Thyroid gland (tissue), 4 donors: ENCODE measurements around the gene LRCH3. TPM values are rescaled to one million over a fixed set of nuclear protein-coding genes. Genes with fewer than 3 reads are reported as not detected.

Source experiments
- DNase-seq, 2 donors: peaks; one replicate each; pipeline ENCODE4 v3.0.0-alpha.2; 2019
- H3K27ac ChIP-seq, 3 donors: fragments of 200-600 bp; sonication (generic); 1 replicate in 2 of 3; 2 replicates in 1 of 3; pipeline ENCODE4 v1.5.1; 2016 to 2019; ENCODE audit warnings: mild to moderate bottlenecking in 1 of 3, moderate library complexity in 1 of 3
- H3K27me3 ChIP-seq: fragments of 200-600 bp; sonication (generic); one replicate; pipeline ENCODE4 v1.5.1; 2019
- H3K36me3 ChIP-seq, 2 donors: fragments of 200-600 bp; sonication (generic); one replicate each; pipeline ENCODE4 v1.5.1; 2016 to 2019
- H3K4me1 ChIP-seq, 2 donors: fragments of 200-600 bp; sonication (generic); one replicate each; pipeline ENCODE4 v1.5.1; 2017 to 2019
- H3K4me3 ChIP-seq, 3 donors: fragments of 200-600 bp; sonication (generic); replicated peaks in 1 of 3; 1 replicate in 2 of 3; 2 replicates in 1 of 3; pipeline ENCODE4 v1.5.1; 2016; ENCODE audit warnings: mild to moderate bottlenecking in 1 of 3
- H3K9me3 ChIP-seq: fragments of 200-600 bp; sonication (generic); one replicate; pipeline ENCODE4 v1.5.1; 2017
- POLR2A ChIP-seq, 2 donors: fragments of 450-650 bp; IDR thresholded peaks; one replicate each; pipeline ENCODE4 v1.6.1; 2017; ENCODE audit warnings: antibody characterized with exemption in 2 of 2, mild to moderate bottlenecking in 2 of 2, moderate library complexity in 1 of 2
- WGBS, 2 donors: methylation state at CpG; one replicate each; pipeline ENCODE4 v1.1.5; 2017; 5-methylcytosine and 5-hydroxymethylcytosine counted together
- intact Hi-C: fragments of 100-400 bp; cut with DNase I; formaldehyde crosslinking; loops from one replicate; pipeline ENCODE4 v1.15.1; 2023
- total RNA-seq, 4 donors: library from RNA; depleted of rRNA; stranded (reverse); fragments of >200 nt; gene quantifications; one replicate each; pipeline ENCODE4 v1.2.3, GENCODE V29; 2016
- TF ChIP-seq, protein P1 (sequence below), 6 experiments: fragments of 200-600 bp in 3 of 6; fragments of 450-650 bp in 3 of 6; sonication (generic) in 3 of 6; IDR thresholded peaks; one replicate each; pipeline ENCODE4 v1.5.1; 2016 to 2019; ENCODE audit warnings: antibody characterized with exemption in 6 of 6, mild to moderate bottlenecking in 2 of 6, inconsistent platforms in 1 of 6, moderate library complexity in 1 of 6

LRCH3 gene
- total RNA-seq, 4 donors from 2014 or later = 36.7 to 68.3 (median 54.9) TPM

DNA sequence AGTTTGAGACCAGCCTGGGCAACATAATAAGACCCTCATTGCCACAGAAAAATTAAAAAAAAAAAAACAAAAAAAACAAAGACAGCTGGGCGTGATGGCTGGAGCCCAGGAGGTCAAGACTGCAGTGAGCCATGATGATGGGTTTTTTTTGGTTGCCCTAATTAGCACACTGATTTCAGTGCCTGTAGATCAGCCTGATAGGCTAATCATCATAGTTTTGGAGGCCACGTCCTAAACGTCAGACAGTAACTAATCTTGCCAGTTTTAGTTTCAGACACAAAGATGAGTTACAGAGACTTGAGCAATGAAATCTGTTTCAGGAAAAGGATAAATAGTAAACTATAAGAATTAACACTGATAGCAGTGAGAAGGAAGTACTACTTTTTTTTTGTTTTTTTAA is 55.4 kb downstream of the LRCH3 start:
- Histone ChIP-seq H3K36me3 (peaks cover 35 to 54% of the 10 kb centered on the region in 2 donors), H3K27me3 (no peaks in the 10 kb centered on the region), H3K4me3 (no peak overlapping the region), H3K9me3 (no peaks in the 10 kb centered on the region), H3K27ac (no peak overlapping the region), H3K4me1 (no peaks in the 10 kb centered on the region)
- WGBS, 2 donors = 88 to 96% methylated on average over 3 of the region's 3 CpGs
- intact Hi-C loops = no loop called here
- no peak for DNase-seq
- no peak for TF ChIP-seq POLR2A (IDR thresholded peaks at IDR 0.05)
- TF ChIP-seq, protein P1, sequence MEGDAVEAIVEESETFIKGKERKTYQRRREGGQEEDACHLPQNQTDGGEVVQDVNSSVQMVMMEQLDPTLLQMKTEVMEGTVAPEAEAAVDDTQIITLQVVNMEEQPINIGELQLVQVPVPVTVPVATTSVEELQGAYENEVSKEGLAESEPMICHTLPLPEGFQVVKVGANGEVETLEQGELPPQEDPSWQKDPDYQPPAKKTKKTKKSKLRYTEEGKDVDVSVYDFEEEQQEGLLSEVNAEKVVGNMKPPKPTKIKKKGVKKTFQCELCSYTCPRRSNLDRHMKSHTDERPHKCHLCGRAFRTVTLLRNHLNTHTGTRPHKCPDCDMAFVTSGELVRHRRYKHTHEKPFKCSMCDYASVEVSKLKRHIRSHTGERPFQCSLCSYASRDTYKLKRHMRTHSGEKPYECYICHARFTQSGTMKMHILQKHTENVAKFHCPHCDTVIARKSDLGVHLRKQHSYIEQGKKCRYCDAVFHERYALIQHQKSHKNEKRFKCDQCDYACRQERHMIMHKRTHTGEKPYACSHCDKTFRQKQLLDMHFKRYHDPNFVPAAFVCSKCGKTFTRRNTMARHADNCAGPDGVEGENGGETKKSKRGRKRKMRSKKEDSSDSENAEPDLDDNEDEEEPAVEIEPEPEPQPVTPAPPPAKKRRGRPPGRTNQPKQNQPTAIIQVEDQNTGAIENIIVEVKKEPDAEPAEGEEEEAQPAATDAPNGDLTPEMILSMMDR (IDR thresholded peaks at IDR 0.05) = no peak

DNA sequence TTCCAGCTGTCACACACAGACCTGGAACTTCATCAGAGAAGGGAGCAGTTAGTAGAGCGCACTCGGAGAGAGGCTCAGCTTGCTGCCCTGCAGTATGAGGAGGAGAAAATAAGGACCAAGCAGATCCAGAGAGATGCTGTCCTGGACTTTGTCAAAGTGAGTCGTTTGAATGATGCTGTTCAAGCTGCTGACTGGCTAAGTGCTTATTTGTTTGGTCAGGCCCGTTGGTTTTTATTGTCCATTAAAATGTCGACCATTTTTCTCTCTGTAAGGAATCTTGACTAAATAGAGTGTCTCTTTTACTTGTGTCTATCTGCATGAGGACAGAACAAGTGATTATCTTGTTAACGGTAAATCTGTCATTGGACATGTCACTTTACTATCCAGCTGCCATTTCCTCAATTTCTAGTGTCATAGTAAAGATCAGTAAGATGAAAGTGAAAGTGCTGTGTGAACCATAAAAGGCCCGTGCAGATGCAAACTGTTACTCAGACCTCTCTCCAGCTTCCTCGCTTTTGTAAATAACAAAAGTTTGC is 56.9 kb downstream of the LRCH3 start:
- Histone ChIP-seq H3K4me3 (no peak overlapping the region), H3K9me3 (no peaks in the 10 kb centered on the region), H3K27me3 (no peaks in the 10 kb centered on the region), H3K36me3 (peaks cover 28 to 53% of the 10 kb centered on the region in 2 donors), H3K27ac (no peak overlapping the region), H3K4me1 (no peaks in the 10 kb centered on the region)
- no peak for DNase-seq
- WGBS, 2 donors = 70 to 85% methylated on average over 8 of the region's 8 CpGs
- intact Hi-C loops = no loop called here
- TF ChIP-seq POLR2A (IDR thresholded peaks at IDR 0.05) = no peak
- TF ChIP-seq, protein P1 (IDR thresholded peaks at IDR 0.05) = no peak

DNA sequence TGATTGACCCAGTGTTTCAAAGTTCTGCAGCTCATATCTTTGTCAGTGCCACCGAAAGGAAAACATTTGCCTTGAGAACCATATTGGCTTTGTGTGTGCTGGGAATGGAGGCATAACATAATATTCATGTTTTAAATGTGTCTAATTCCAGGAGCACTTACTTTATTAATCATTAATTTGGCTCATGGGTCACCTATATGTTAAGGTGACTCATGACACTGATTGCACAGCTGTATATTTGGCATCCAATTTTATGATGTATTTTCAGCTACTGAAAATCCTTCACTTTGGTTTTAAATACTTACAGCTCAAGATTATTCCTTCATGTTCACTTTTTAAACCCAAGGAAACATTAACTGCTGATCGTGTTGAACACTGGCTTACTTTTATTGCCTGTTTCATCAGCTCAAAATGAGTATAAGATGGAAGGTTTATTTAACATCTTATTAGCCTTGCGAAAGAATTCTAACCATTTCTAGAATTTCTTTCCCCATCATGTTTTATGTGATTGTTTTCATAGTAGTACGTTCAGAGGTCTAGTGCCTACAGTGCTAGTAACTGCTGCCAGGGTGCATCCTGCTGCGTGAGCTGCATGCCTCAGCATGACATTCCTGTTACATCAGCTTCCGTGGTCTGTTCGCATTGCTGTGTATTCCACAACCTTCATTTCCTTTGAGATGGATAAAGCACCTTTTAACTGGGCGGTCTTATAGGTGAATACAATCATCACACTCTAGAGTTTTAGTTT is 63.7 kb downstream of the LRCH3 start:
- 88 to 93% methylated on average over 8 of the region's 8 CpGs for WGBS, 2 donors
- intact Hi-C loops = no loop called here
- H3K27me3 ChIP-seq = no peaks in the 10 kb centered on the region
- H3K27ac ChIP-seq = no peak overlapping the region
- no peaks in the 10 kb centered on the region for H3K4me1 ChIP-seq
- H3K4me3 ChIP-seq = no peak overlapping the region
- H3K36me3 ChIP-seq = peaks cover 25 to 45% of the 10 kb centered on the region in 2 donors
- no peak for DNase-seq
- TF ChIP-seq, protein P1 (IDR thresholded peaks at IDR 0.05) = no peak
- TF ChIP-seq POLR2A (IDR thresholded peaks at IDR 0.05) = no peak
- H3K9me3 ChIP-seq = no peaks in the 10 kb centered on the region

DNA sequence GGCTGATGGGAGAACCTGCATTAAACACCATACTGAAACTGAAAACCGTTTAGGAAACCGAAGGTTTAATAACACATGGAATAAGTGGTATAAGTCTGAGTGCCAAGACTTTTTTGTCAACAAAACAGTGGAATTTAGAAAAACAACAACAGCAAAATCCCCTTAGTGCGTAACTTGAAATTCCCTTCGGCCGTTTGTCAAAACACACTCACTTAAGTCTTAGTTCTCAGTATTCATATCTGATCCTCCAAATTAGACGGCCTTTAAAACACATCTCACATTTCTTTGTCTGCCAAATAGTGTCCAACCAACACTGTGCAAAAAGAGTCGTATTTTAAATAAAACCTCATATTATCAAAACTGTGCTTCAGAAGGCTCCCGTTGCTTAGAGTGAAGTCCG is 64.5 kb downstream of the LRCH3 start:
- no peaks in the 10 kb centered on the region for H3K27me3 ChIP-seq
- H3K9me3 ChIP-seq = no peaks in the 10 kb centered on the region
- DNase-seq = no peak
- intact Hi-C loops = no loop called here
- WGBS, 2 donors = 92 to 94% methylated on average over 9 of the region's 9 CpGs
- H3K27ac ChIP-seq = no peak overlapping the region
- peaks cover 22 to 43% of the 10 kb centered on the region in 2 donors for H3K36me3 ChIP-seq
- H3K4me1 ChIP-seq = no peaks in the 10 kb centered on the region
- no peak overlapping the region for H3K4me3 ChIP-seq
- TF ChIP-seq POLR2A (IDR thresholded peaks at IDR 0.05) = no peak
- TF ChIP-seq, protein P1 (IDR thresholded peaks at IDR 0.05) = no peak

DNA sequence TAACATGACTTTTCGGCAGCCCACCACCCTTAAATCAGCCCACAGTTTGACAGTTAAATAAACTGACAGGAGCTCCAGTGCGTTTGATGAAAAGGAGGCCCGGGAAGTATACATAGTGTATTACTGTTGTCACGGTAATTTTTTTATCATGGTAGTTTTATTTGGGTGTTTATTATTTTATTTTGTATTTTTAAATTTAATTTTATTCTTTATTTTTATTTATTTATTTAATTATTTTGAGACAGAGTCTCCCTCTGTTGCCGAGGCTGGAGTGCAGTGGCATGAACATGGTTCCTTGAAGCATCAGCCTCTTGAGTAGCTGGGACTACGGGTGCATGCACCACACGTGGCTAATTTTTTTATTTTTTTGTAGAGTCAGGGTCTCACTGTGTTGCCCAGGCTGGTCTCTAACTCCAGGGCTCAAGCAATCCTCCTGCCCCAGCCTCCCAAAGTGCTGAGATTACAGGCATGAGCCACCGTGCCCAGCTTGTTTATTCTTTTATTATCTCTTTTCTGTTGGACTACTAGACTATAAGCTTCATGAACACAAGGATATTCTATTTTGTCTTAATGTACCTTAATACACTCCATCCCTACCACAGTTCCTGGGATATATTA is 65.3 kb downstream of the LRCH3 start:
- Histone ChIP-seq H3K36me3 (peaks cover 19 to 43% of the 10 kb centered on the region in 2 donors), H3K27ac (no peak overlapping the region), H3K4me1 (no peaks in the 10 kb centered on the region), H3K4me3 (no peak overlapping the region), H3K27me3 (no peaks in the 10 kb centered on the region), H3K9me3 (no peaks in the 10 kb centered on the region)
- WGBS, 2 donors = 84 to 92% methylated on average over 8 of the region's 8 CpGs
- TF ChIP-seq, protein P1 (IDR thresholded peaks at IDR 0.05) = no peak
- no peak for TF ChIP-seq POLR2A (IDR thresholded peaks at IDR 0.05)
- DNase-seq = no peak
- intact Hi-C loops = no loop called here
